Sigmoid colon (tissue), 4 donors: ENCODE measurements around the gene LMNTD2.

Experiments used
- POLR2AphosphoS5 ChIP-seq, 4 donors: sonication (generic); formaldehyde crosslinking; IDR thresholded peaks; one replicate each; pipeline ENCODE4 v1.6.1; 2017; ENCODE audit warnings: antibody characterized with exemption in 4 of 4
- TF ChIP-seq, protein P1 (sequence below), 4 experiments: fragments of 450-650 bp in 3 of 4; fragments of 200-600 bp in 1 of 4; IDR thresholded peaks; one replicate each; pipeline ENCODE4 v1.5.1; 2016 to 2019; ENCODE audit warnings: antibody characterized with exemption in 4 of 4, mild to moderate bottlenecking in 3 of 4, moderate library complexity in 2 of 4

- TF ChIP-seq POLR2AphosphoS5 (IDR thresholded peaks at IDR 0.05), result no peak
- TF ChIP-seq, protein P1, sequence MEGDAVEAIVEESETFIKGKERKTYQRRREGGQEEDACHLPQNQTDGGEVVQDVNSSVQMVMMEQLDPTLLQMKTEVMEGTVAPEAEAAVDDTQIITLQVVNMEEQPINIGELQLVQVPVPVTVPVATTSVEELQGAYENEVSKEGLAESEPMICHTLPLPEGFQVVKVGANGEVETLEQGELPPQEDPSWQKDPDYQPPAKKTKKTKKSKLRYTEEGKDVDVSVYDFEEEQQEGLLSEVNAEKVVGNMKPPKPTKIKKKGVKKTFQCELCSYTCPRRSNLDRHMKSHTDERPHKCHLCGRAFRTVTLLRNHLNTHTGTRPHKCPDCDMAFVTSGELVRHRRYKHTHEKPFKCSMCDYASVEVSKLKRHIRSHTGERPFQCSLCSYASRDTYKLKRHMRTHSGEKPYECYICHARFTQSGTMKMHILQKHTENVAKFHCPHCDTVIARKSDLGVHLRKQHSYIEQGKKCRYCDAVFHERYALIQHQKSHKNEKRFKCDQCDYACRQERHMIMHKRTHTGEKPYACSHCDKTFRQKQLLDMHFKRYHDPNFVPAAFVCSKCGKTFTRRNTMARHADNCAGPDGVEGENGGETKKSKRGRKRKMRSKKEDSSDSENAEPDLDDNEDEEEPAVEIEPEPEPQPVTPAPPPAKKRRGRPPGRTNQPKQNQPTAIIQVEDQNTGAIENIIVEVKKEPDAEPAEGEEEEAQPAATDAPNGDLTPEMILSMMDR (IDR thresholded peaks at IDR 0.05), result no peak
Observed at GRCh38 chr11:508956-509355, 51.6 kb downstream of the LMNTD2 start.
